ENCODE measurements around the gene CAMTA1.

DNA sequence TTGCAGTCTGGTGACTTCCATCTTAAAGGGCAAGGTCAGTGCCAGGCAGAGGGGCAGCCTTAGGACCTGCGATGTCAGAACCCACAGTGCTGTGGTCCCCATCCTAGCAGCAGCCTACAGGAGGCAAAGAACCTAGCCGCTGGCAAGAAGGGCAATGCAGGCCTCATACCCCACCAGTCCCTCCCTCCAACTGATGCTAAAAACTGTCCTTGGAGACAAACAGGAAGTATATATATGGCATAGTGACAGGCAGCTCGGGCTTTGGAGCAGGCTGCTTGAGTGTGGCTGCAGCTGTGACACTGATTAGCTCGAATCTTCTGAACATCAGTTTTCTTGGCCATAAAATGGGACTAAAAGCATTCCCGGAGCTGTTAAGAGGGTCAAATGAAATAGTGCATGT, 829.9 kb downstream of the CAMTA1 start:
- TF ChIP-seq, protein P1, sequence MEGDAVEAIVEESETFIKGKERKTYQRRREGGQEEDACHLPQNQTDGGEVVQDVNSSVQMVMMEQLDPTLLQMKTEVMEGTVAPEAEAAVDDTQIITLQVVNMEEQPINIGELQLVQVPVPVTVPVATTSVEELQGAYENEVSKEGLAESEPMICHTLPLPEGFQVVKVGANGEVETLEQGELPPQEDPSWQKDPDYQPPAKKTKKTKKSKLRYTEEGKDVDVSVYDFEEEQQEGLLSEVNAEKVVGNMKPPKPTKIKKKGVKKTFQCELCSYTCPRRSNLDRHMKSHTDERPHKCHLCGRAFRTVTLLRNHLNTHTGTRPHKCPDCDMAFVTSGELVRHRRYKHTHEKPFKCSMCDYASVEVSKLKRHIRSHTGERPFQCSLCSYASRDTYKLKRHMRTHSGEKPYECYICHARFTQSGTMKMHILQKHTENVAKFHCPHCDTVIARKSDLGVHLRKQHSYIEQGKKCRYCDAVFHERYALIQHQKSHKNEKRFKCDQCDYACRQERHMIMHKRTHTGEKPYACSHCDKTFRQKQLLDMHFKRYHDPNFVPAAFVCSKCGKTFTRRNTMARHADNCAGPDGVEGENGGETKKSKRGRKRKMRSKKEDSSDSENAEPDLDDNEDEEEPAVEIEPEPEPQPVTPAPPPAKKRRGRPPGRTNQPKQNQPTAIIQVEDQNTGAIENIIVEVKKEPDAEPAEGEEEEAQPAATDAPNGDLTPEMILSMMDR (IDR thresholded peaks at IDR 0.05; ENCODE audit: poor library complexity, severe bottlenecking), result no peak
- no peak for TF ChIP-seq EZH2 (IDR thresholded peaks at IDR 0.05; ENCODE audit: borderline replicate concordance, insufficient read depth, low read length, poor library complexity, severe bottlenecking)

Data from neural cell (in vitro differentiated cells).